Inferior parietal cortex (tissue), 1 donor: ENCODE data around the gene GRID2IP.
"Not testable (repeated sequence)": the region's sequence is repeated elsewhere in the genome, so short reads cannot be mapped to it uniquely, and the experiment has no call there.

ENCODE experiments used
- DNase-seq: peaks from one replicate; pipeline ENCODE4 v3.0.0-alpha.2; 2016; ENCODE audit errors: extremely low spot score

The GRID2IP gene

DNA sequence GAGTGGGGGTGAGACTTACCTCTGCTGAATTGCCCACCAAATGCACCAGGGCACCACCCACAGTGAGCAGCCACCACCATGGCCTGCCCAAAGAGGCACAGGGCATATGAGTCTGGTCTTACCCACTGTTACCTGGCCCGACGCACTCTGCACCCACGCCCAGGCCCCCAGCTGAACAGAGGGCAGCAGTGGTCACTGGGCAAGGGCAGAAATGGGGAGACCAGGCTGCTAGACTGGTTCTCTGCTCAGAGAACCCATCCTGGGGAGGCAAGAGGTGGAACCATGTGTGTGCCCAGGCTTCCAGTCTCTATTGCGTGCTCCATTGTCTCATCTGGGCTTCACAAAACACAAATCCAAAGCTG, 64.1 kb downstream of the GRID2IP start:
- no peak for DNase-seq

DNA sequence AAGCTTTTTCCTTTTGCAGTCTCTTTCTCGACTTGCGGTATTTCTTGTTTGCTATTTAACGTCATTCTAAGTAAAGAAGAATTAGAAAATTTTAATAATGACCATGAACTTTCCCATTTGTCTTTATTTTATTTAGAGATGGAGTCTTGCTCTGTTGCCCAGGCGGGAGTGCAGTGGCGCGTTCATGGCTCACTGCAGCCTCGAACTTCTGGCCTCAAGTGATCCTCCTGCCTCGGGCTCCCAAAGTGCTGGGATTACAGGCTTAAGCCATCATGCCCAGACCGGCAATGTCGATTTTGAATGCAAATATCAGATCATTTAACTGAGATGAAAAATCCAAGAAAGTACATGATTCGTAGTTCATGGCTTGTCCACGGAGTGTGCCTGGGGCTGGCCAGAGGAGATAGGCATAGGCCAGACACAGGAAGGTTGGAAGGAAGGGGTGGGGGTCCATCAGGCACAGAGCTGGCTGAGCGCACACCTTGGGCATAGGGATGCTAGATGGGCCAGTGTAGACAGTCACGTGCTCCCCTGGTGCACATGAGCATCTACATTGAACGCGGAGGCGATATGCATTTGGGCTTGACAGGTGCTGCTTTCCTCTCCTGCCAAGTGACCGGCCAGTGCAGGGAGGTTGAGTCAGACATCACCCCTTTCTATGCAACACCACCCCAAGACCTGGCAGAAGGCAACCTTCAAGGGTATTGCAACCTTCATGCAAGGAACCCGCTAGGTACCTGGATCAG, 64.7 kb downstream of the GRID2IP start:
- no peak for DNase-seq

DNA sequence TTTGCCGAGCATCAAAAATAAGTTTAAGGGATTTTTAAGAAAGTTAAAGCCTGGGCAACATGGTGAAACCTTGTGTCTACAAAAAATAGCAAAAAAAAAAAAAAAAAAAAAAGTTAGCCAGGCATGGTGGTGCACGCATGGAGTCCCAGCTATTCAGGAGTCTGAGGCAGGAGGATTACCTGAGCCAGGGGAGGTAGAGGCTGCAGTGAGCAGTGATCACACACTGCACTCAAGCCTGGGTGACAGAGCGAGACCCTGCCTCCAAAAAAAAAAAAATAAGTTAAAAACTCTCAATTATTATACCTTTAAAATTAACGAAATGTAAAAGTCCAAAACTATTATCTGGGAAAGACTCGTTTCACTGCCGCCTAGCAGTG, 68.5 kb downstream of the GRID2IP start:
- DNase-seq, result no peak

DNA sequence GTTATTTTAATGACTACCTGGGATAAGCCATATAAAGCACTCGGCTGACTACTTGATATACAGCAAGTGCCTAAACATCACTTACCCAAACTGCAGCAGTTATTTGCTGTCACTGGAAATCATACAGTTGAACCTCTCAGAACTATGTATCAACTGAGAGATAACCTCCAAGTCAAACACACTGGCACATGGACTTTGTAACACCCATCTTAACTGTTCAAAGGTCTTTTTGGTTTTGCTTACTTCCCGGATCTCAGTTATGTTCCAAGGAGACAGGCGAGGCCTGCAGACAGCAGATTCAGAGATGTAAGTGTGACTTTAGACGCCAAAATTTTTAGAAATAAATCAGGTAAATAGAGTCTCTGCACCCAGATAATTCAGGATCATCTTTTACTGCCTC, 69.0 kb downstream of the GRID2IP start:
- no peak for DNase-seq

DNA sequence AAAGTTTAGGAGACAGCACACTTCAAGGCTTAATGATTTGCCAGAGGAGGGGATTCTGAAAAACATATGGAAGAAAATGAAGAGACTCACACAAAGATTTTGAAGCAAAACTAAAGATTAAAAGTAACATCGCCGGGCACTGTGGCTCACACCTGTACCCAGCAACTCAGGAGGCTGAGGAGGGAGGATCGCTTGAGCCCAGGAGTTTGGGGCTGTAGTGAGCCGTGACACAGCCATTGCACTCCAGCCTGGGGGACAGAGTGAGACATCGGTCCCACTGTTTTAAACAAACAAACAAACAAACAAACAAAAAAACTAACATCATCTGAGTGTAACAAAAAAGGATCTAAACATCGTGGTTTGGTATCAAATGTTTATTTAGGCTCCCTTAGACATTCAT, 69.8 kb downstream of the GRID2IP start:
- no peak for DNase-seq

DNA sequence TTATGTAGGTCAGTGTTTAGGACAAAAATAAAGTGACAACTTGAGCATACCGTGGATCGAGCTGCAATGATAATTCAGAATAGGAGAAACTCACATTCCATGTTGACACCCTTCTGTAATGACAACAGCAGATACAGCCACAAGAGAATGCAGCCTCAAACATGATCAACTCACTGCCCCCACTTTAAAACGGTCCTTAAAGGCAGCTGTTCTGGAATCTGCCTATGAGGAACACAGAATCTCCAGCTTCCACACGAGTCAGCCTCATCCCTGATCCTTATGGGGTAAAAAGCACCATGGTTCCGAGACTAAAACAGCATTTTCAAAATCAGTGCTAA, 71.0 kb downstream of the GRID2IP start:
- DNase-seq, result no peak

DNA sequence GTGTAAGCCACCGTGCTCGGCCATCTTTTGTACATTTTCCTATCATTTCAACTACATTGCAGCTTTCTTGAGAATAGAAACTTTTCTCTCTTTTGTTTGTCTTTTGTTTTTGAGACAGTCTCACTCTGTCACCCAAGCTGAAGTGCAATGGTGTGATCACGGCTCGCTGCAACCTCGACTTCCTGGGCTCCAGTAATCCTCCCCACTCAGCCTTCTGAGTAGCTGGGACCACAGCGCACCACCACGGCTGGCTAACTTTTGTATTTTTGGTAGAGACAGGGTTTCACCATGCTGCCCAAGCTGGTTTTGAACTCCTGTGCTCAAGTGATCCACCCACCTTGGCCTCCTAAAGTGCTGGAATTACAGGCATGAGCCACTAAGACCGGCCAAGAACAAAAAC, 72.2 kb downstream of the GRID2IP start:
- DNase-seq, result no peak

DNA sequence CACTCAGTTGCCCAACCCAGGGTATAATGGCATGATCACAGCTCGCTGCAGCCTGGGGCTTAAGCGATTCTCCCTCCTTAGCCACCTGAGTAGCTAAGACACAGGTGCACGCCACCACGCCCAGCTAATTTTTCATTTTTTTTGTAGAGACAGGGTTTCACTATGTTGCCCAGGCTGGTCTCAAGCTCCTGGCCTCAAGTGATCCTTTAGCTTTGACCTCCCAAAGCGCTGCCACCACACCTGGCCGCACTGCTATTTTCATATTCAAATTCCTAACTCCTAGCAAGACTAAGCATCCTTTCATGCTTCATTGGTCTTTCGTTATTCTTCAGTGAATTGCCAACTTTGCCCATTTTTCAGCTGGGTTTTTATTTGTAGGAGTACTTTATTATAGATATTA, 73.1 kb downstream of the GRID2IP start:
- DNase-seq, result no peak

DNA sequence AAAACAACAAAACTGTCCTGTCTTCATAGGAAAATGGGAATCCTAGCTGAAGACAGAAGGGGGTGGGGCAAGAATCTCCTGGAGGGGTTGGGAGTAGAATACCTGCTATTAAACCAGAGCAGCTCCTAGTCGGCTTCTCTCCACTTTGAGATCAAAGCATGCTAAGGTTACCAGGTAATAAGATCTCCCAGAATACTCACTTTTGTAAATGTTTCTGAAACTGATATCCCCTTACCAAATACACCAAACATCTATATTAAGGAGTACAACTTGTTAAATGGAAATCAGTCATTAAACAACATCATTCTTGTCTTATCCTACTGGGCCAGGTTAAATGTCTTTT, 74.0 kb downstream of the GRID2IP start:
- no peak for DNase-seq

DNA sequence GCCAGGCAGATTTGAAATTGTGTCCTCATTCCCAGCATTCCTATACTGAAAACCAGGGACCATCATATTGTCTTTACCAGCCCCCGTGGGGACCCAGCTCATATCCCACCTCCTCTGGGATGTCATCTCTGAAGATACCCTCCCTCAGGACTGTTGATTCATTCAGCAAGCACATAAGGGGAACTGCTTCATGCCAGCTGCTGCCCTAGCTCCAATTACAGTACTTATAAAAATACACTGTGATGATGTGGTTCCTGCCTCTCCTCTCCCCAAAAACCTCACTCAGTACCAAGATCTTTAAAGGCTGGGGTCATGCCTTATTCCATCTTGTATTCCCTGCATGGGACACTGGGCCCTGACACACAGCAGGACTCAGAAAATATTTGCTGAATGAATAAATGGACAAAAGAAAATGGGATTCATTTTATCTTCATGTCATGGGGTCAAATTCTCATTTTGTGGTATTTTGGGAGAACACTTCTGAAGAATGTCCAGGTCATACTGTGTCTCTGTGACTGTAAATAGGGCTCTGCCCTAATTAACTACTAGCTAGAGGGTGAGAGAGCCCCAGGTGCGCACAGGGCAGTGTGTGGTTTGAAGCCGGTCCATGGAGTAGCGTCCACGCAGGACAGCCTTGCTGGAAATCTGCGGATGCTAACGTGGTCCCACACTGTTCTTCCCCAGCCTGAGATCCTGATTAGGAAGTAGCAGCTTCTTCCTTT, 74.5 kb downstream of the GRID2IP start:
- DNase-seq, result no peak

DNA sequence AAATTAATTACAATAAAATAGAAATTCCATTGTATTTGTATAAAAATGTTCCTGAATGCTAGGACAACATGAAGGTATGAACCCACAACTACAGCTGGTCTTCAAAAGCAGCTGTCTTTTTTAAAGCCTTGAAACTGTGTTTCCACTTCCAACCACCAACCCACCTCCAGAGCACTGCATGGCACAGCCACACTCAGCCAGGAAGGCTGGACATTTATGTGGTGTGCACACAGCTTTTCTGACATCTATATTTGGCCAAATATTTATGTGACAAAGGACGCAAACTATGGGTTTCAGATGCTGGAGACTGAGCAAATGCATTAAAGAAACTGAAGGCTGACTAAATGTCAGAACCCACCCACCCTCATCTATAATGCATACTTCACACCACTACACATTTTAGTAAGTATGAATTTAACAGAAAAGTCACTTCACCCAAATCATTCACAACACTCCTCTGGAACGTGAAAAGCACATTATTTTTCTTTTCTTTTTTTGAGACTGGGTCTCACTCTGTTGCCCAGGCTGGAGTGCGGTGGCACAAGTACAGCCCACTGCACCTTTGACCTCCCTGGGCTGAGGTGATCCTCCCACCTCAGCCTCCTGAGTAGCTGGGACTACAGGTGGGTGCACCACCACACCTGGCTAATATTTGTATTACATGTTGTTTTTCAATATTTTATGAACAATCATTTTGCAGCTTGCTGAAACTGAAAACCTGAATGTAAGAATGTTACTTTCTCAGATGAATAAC, 75.7 kb downstream of the GRID2IP start:
- DNase-seq, result no peak

DNA sequence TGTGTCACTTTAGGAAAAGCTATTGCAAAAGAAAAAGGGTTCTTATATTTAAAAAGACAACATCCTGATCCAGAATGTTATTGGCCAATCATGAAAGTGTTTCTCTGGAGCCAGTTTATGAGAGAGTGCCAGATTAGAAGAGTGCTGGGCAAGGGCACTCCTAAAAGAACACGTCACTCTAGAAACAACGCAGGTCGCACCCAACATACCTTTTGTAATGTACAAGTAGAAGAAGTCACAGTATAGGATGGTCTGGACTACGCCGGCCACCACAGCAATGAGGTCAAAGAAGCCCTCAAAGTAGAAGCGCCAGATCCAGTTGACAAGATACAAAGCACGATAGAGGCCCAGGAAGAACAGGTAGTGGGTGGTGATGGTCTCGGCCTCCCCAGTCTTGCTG, 85.4 kb downstream of the GRID2IP start:
- no peak for DNase-seq

DNA sequence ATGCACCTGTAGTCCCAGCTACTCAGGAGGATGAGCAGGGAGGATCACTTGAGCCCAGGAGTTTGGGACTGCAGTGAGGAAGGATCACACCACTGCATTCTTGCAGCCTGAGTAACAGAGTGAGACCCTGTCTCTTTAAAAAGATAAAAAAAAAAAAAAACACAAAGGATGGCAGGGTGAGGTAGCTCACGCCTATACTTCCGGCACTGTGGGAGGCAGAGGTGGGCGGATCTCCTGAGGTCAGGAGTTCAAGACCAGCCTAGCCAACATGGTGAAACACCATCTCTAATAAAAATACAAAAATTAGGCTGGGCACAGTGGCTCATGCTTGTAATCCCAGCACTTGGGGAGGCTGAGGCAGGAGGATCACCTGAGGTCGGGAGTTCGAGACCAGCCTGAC, 87.7 kb downstream of the GRID2IP start:
- DNase-seq, result not testable (repeated sequence)

DNA sequence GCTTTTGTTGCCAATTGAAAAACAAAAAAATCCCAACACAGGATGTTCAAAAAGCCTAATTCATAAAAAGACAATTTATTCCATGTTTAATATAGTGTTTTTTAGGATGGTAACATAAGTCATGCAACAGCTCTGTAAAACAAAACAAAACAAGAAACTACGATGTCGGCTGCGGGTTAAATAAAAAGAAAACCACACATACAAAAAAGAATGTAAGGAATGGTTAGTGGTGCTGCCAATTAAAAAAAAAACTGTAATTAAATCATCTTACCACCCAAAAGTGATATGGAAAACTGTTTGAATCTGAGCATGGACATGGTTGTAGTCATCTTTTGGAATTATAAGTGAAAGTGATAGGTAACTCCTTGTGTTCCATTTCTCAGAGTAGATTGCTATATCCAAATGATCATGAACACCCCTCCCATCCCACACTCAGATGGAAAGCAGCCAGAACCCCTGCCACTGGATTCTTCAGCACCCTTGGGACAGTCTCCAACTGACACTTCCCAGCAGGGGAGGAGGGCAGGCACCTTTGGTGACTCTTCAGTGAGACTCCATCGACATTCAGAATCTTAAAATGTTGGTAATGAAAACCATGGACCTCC, 89.2 kb downstream of the GRID2IP start:
- no peak for DNase-seq

DNA sequence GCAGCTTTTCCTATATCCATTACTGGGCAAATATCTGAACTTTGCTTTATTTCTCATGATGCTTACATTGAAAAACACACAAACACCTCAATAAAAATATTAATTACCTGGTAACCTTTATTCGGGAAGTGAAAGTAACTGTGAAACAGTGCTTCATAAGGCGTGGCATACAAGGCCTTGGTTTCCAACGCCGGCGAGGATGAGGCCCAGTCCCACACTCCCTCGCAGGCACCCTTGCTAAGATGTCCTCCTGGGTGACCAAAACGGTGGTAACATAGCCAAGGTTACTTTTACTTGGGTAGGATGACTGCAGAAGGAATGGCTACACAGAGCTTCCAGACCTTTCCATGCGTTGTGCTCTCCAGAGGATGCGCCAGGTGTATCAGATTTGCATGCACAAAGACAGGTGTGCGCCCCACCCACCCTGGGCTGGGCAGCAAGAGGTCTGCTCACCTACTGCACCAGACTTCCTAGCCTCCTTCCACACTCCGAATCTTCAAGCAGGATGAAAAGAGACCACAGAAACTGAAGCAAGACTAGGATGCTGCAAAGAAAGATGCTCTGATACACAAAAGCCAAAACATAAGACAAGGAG, 90.2 kb downstream of the GRID2IP start:
- DNase-seq, result no peak

DNA sequence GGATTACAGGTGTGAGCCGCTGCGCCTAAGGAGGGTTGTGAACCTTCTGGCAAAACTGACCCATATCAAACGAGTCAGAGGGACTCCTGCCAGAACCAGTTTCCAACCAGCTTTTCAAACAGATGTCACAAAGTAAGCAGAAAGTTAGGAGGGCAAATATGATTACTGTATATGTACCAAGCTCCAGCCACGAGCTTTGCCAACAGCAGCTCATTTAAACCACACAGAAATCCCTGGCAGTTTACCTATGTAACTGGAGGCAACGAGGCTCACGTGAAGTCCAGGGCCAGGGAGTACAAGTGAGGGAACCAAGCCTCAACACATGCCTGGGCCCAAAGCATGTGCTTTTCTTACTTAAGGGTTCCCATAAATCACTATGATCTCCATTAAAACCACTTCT, 91.0 kb downstream of the GRID2IP start:
- no peak for DNase-seq

DNA sequence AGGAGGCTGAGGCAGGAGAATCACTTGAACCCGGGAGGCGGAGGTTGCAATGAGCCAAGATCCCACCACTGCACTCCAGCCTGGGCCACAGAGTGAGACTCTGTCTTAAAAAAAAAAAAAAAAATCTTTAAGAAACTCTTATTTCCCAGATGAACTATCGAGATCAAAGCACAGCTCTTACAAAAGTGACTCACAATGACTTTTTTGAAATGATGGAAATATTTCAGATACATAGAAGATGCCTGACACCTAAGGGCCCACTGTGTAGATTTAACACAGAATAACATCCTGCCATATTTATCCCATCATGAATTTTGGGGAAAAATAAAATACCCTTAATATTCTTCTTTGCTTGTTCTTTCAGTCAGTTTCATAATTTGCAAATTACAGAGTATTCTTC, 92.6 kb downstream of the GRID2IP start:
- DNase-seq, result not testable (repeated sequence)

DNA sequence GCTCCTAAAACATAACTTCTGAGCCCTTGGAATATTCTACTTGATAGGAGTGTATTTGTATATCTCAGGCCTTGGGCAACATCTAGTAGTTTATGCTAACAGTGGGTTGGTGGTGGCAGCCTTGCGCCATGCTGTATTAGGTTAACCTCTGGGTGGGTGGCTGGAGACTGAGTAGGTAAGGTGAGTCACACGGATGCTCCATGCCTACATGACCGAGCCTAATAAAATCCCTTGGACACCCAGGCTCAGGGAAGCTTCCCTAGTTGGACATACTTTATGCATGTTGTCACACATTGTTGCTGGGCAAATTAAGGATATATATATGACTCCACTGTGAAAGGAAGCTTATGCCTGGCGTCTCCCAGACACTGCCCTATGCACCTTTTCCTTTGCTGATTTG, 97.5 kb downstream of the GRID2IP start:
- no peak for DNase-seq

DNA sequence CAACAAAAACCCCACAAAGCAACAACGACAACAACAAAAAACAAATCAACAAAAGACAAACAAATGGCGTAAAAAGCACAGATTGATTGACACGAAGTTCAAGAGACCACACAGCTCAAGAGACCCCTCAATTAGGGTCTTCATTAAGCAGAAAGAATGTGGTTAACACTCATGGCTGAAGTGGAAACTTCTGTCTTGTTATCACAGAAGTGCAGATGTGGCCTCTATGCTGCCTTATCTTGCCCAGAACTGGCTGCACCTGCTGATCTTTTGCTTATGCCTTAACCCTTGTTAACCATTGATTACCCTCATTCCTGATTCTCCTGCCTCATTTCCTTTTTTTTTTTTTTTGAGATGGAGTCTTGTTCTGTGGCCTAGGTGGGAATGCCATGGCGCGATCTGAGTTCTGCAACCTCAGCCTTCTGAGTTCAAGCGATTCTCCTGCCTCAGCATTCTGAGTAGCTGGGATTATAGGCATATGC, 100.0 kb downstream of the GRID2IP start:
- DNase-seq, result no peak

DNA sequence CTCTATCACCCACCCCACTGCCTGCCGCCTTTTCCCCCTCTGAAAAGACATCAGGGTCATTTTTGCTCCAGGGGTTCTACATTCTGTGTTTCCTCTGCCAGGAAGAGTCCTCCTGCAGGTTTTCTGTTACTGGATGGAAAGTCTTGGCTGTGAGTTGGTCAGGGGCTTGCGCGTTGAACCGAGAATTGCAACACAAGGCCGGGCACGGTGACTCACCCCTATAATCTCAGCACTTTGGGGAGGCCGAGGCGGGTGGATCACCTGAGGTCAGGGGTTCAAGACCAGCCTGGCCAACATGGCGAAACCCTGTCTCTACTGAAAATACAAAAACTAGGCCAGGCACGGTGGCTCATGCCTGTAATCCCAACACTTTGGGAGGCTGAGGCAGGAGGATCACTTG, 100.7 kb downstream of the GRID2IP start:
- DNase-seq, result not testable (repeated sequence)

DNA sequence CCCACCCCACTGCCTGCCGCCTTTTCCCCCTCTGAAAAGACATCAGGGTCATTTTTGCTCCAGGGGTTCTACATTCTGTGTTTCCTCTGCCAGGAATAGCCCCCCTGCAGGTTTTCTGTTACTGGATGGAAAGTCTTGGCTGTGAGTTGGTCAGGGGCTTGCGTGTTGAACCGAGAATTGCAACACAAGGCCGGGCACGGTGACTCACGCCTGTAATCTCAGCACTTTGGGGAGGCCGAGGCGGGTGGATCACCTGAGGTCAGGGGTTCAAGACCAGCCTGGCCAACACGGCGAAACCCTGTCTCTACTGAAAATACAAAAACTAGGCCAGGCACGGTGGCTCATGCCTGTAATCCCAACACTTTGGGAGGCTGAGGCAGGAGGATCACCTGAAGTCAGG, 101.4 kb downstream of the GRID2IP start:
- DNase-seq, result not testable (repeated sequence)

DNA sequence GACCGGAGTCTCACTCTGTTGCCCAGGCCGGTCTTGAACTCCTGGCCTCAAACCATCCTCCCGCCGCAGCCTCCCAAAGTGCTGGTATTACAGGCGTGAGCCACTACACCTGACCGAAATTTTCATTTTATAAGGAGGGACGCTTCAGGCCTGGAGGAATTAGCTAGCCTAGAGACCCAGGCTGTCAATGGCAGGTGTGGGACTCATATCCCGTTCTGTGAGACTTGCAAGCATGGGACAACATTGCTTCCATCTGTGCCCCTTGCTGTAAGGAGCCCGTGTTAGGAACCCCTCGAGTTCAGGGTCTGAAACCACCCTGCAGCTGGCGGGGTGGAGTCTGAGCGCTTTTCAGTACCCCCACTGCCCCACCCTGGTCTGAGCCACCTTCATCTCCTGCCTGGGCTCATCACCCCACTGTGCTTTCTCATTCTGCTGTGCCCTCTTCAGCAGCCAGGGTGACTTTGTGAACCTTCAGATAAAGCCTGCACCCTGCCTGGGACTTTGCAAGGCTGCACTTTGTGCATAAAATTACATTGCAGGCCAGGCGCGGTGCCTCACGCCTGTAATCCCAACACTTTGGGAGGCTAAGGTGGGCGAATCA, 102.2 kb downstream of the GRID2IP start:
- no peak for DNase-seq
